CD4-positive, alpha-beta T cell treated with Interleukin-15 for 4 hours (primary cell): ENCODE measurements around the gene VWDE.

ENCODE experiments used
- DNase-seq: peaks from one replicate; pipeline ENCODE4 v3.0.0-alpha.2; 2020; ENCODE audit warnings: low spot score

Gene VWDE

DNA sequence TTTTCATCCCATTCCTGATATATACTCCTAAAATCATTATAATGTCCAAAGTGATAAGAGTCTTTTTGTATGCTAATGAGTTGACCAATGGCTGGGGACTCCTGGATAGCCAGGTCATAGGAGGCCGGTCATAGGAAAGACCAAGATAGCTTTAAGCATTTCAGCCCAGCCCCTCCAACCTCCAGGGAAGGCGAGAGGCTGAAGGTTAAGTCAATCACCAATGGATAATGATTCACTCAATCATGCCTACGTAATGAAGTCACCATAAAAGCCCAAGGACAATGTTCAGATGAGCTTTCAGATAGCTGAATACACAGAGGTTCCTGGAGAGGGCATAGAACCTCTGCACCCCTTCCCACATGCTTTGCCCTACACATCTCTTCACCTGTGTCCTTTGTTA, 75.7 kb downstream of the VWDE start:
- no peak for DNase-seq

DNA sequence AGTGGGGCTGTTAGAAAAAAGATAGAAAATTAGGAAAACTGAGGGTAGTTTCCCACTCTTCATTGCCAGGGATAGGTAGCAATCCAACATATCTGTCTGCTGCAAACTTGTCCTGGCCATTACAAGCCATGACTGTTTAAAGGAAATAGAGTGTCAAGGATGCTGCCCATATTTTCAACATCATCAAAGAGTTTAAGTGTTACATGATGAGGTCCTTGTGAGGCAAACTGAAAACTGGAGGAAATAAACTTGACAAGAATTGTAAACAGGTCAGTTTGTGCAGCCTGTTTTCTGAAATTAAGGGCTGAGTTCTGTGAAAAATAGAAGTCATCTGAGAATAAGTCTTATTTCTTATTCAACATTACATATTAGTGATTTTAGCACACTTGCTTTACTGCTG, 78.0 kb downstream of the VWDE start:
- DNase-seq: no peak

DNA sequence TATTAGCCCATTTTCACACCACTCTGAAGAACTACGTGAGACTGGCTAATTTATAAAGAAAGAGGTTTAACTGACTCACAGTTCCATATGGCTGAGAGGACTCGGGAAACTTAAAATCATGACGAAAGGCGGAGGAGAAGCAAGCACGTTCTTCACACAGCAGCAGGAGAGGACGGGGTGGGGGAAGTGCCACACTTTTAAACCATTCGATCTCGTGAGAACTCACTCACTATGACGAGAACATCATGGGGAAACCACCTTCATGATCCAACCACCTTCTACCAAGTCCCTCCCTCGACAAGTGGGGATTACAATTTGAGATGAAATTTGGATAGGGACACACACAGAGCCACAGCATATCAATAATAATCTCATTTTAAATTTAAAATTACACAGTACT, 80.2 kb downstream of the VWDE start:
- no peak for DNase-seq

DNA sequence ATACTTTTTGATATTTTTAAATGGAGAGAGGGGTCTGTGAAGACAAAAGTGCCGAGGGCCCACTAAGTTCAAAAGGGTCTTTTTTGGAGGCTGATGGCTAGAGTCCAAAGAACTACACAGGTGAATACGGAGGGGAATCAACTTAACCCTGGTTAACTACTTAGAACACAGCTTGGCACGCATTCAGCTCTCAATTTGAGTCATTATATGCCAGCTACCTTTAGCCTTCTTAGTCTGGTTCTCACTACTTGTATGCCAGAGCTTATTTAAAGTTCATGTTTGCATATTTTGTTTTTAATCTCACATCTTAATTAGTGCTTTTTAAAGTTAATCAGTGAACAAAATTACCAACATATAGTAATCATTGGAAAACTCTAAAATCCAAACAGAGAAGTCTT, 80.8 kb downstream of the VWDE start:
- DNase-seq: no peak

DNA sequence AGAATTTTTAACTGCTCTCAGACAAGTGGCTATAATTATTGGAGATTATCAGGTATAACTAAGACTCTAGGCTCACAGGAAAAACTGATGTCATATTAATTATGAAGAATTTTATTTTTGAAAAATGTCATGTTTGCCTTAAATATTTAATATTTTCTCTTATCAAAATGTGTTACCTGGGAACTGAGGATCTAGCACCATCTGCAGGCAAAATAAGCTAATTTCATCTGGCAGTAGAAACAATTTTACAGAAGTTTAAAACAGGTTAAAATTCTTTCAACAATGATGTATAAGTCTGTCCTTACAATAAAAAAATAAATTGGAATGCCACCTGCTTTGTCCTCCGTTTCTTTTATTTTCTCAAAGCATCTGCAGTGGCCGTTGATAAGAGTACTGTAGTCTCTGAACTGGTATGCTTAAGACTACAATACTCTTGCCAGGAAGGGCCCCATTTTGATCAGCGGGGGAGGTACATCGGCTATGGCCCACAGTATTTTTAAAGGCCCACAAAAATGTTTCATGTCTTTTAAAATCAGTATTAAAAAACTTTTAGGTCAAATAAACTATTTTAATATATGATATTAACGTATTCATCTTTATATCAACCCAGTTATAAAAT, 81.3 kb downstream of the VWDE start:
- peak; percentile 36 for DNase-seq

DNA sequence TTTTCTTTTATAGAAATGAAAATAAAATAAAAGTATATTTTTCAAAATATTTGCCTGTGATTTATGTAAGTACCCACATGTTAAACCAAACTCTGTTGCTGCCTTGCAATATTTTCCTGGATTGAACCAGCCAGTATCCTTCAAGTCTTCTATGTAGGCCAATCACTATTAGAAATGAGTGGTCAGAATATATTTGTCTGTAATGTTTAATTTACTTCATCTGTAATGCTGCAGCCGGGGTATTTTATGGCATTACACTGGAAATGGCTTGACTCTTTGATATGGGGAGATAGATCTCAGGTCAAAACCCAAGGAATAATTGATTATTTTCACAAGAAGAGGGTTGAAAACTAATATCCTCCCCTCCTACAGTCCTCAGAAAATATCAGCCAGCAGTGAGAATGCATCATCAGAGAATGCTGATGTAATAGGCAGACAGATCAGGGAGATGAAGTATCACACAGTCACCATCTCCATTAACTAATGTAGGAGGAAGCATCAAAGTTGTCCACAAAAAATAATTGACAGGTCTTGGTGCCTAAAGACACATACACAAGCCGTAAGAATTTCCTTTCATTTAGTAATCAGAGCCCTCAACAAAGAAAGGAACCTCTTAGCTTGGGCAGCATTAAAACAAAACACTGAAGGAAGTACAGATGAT, 82.5 kb downstream of the VWDE start:
- no peak for DNase-seq

DNA sequence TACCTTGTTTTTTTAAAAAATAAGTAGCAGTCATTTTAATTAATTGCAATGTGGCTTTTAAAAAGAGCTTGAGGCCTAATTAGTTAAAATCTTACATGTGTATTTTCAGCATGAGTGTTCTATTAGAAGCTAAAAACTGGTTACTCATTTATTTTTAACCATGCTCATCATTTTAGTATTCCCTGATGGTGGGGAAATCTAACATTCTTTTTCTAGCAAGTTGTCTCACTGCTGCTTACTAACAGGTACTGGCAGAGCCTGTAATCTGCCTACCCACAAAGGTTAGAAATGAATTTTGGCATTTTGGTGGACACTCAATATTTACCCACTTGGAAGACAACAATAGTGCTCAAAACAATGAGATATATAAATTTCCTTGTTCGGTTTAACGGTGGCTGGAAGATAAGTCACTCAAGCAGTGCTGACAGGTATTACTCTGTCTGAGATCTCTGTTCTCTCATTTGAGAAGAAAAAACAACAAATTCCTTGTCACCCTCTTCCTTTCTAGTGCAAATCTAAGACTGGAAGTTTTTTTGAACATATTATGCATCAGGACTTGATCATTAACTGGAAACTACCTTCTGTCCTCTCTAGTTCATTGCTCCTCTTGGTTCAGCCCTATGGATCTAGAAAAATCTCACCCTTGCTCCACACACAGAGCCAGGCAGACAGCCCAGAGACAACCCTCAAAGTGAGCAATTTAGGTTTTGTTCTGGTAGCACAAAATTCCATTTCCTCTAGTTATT, 83.3 kb downstream of the VWDE start:
- no peak for DNase-seq

DNA sequence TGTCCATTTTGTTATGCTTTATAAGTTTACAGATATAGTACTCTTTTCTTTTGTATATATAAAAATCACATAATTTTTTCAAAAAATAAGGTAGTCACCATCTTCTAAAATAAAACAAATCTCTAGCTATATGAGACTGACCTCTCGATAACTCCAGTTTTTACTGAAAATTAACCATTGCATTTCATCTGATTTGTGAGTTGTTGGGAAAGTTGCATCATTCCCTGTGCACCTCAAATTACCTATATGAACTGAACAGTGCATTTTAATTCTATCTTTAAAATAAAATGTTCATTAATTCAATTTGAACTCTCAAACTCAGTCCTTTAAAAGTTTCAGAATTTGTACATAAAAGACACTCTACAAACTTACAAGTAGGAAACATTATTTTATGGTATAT, 86.0 kb downstream of the VWDE start:
- DNase-seq: no peak

DNA sequence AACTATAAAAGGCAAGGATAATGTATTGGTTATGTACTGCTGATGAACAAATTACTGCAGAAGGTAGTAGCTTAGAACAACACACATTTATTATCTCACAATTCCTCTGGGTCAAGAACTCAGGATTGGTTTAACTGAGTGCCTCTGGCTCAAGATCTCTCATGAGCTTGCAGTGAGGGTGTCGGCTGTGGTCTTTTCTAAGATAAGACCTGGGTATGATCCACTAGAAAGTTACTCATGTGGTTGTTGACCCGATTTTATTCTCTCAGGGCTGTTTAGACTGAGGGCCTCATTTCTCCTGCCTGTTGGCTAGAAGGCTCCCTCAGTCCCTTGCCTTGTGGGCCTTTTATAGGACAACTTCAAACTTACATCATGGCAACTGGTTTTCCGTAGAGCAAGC, 86.7 kb downstream of the VWDE start:
- no peak for DNase-seq

DNA sequence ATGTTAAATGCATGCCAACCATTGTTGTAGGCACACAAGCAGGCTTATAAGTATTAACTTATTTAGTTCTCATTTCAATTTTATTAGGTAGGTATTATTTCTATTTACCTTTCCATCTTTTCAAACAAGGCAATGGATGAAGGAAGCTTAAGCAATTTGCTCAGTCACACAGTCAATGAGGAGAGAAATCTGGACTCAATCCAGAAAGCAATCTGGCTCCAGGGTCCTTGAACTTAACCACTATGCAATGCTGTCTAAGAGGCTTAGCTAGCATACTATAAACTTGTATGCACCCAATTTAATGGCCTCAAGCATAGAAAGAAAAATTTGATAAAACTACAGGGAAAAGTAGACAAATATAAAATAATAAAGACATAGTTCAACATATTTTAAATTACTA, 88.6 kb downstream of the VWDE start:
- no peak for DNase-seq

DNA sequence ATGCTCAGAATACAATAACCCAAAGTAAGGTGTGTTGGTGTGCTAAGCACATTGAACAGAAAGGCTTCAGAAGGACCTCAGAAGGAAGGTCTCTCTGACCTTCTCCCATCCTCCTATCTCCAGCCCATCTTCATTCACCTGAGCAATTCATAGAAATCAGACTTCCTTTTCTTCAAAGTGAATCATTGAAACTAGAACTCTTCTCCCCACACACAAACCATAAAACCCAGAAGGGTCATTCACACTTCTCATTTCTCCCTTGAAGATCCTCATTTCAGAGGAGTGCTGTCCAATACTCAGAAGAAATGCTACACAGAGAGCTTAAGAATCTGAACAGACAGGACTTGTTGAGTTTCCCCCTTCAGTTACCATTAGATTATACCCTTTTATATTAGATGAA, 89.5 kb downstream of the VWDE start:
- DNase-seq: no peak

DNA sequence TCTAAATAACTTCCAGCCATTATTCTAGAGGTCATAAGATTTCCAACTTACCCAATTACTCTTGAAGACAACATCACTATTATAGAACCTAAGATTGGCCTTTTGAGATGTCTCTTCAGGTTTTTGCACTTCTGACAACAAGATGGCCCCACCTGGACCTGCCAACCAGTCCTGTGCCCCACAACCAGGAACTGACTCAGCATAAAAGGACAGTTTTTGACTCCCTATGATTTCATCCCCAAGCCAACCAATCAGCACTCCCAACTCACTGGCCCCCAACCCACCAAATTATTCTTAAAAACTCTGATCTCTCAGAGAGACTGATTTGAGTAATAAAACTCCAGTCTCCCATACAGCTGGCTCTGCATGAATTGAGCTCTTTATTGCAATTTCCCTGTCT, 98.2 kb downstream of the VWDE start:
- no peak for DNase-seq

DNA sequence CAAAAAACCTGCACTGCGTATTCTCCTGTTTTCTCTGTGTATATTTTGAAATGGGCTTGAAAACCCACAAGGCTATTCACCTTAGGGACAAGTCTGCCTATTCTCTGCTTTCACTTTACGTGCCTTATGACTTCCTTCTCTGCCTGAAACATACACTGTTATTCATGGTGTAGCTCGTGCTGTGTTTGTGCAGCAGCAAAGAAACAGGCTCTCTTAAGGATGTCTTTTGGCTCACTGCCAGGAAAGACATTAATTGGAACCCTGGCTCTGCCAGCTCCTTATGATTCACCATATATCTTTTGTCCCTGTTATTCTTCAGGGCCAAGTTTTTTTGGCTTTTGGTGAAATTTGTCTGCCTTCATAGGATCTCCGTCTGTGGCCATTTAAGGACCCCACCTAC, 100.2 kb downstream of the VWDE start:
- DNase-seq: no peak

DNA sequence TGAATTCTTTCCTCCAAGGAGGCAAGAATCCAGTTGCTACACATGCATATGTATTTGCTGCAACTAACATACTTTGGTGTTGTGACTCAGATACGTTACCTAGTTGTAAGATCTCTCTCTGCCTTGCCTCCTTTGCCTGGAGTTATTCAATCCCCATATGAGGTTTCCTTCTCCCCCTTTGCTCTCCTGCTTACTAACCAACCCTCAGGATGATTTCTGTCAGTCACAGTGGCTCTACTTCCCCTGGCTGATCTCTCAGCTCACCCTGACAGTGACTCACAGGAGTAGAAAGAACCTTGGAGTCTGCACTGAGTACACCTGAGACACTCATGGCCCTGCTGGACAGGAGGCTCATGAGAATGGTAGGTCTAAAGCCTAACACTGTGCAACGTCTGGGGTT, 100.6 kb downstream of the VWDE start:
- DNase-seq: no peak

DNA sequence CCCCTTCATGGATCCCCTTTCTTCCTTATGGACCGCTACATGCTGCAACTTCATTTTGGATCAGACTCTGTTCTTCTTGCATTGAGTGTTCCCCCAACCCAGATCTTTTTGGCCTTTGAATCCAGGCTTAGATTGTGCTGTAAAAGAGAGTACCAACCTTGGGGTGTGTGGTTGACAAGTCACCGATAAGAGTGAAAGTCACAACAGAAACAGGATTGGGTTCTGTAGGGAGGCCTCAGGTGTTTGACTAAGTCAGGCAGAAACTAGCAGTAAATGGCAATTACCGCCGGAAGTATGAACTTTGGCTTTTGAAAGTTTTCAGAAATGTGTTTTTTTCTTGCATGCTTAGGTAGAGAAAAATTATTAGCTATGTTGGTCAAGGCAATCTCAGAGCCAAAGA, 103.2 kb downstream of the VWDE start:
- no peak for DNase-seq

DNA sequence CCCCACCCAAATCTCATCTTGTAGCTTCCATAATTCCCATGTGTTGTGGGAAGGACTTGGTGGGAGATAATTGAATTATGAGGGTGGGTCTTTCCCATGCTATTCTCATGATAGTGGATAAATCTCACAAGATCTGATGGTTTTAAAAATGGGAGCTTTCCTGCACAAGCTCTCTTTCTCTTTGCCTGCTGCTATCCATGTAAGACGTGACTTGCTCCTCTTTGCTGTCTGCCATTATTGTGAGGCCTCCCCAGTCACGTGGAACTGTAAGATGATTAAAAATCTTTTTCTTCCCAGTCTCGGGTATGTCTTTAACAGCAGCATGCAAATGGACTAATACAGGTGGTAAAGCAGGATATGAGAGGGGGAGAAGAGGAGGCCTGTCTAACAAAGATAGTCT, 104.3 kb downstream of the VWDE start:
- no peak for DNase-seq

DNA sequence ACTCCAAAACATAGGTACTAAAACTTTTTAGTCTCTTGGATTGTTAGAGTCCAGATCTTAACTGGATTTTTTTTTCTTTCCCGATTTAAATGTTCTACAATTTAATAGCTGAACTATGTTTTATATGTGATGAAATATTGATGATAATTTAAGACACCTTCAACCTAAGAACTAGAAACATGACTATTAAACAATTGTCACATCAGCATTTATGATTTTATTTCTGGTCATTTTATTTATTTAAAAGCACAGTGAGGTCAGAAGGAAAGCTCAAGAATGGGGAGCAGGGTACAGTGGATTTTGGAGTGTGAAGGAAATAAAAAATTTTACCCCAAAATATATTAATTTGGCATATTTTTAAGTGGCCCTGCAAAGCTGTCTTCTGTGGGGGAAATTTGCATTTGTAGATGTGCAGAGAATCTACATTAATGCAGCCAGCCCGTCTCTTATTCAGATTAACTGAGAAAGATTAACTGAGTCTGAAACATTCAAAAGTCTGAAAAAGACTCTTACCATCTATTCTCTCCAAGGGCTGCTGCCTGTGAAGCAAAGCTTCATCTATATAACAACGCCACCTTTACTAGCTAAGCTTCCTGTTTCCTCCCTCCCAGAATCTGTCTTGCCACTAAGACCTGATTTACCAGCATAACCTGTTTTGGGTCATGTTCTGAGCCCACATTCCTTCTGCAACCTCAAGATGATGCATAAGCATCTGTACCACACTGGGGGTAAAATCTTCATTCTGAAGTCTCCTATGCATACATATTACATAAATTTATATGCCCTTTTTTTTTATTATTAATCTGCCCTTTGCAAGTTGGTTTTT, 106.2 kb downstream of the VWDE start:
- DNase-seq: no peak

DNA sequence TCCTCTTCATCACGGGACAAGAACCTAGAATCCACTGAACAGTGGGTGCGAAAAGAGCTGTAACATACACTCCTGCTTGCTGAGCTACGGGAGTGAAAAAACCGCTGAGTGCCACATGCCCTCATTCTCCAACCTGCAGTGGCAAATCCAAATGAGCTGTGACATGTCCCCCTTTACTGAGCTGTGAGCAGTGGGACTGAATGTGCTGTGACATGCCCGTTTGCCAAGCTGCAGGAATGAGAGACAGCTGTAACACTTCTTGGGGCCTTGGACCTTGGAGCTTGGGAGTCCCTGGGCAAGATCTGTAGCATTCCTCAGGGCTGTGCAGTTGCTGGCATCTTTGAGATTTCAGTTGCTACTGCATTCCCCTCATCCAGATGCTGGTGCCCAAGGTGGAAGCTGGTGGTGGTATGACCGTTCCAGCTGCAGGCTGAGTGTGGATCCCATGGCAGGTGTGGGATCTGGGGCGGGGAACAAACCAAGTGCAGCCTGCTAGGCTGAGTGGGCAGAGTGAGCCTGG, 107.6 kb downstream of the VWDE start:
- DNase-seq: no peak

DNA sequence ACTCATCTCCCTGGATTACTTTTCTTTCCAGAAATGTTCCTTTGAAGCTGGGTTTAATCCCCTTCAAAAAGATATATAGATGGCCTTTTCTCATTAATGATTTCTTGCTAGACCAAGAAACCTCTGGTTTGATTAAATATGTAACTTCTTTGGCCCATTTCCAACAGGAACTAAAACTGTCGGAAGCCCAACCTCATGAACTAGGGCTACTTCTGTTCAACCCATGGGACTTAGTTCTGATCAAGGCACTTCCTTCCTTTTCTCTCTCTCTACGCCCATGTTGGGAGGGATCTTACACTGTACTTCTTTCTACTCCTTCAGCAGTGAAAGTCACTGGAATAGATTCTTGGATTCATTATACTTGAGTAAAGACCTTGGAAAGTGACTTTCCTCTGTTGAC, 109.0 kb downstream of the VWDE start:
- DNase-seq: no peak

DNA sequence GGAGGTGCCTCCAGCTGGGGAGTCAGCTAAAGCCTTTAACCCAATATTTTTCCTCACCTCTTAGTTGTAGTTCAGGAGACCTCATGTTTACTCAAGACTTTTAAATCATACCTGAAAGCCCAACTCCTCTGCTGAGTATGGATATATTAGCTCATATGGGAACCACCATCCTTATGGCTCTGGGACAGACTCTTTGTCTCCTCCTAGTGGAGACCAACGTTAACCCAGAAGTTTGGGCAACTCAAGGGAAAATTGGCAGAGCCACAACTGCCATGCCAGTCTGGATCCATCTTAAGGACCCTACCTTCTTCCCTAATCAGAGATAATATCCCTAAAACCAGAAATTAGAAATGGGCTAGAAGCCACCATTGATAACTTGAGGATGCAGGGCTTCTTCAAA, 111.8 kb downstream of the VWDE start:
- peak; percentile 6 for DNase-seq

DNA sequence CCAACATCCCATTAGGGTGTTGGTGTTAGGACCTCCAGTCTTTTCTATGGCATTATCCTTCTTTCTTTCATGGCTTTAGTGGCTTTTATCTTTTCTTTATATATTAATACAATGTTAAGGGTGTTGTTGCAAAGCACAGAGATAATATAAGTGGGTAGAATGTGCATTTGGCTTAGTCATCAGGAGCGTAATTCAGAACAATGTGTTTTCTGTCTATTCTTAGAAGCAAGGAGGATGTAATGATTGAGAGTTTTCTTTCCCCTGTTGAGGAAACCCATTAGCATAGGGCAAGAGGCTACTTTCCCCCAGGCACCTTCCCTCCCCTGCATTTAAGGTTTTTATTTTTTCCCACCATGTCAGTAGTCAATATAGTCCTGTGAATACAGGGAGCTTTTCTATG, 112.9 kb downstream of the VWDE start:
- no peak for DNase-seq

DNA sequence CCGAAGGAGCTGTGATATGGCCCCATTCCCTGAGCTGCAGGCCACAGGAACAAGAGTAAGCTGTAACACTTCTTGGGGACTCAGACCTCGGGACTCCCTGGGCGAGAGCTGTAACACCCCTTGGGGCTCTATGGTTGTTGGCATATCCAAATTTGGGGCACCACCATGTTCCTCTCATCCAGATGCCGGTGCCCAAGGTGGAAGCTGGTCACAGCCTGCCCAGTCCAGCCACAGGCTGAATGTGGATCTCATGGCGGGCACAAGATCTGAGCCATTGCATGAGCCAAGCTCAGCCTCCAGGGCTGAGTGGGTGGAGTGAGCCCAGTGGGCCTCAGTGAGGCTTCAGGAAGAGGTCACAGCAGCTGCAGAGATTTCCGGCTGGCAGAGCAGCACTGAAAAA, 113.7 kb downstream of the VWDE start:
- DNase-seq: no peak

DNA sequence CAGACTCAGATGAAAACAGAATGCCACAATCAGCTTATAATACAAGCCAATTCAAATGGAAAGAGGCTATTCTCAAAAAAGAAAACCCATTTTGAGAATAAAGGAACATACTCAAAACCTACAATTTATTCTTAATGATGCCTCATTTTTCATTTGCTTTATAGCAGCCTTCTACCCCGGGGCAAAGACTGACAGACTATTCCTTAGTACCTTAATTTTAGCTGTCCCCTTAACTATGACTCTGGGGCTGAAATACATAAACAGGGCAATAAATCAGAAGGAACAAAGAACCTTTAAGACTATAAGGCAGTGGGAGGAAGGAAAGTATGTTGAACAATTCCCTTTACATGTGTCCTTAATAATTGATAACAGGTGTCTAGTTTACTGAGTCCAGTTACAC, 115.8 kb downstream of the VWDE start:
- no peak for DNase-seq
